Tibial nerve (tissue), 3 donors: ENCODE measurements around the gene FBXO44.

Experiments used
- CTCF ChIP-seq, 5 experiments: fragments of 200-600 bp in 3 of 5; fragments of 450-650 bp in 2 of 5; sonication (generic) in 3 of 5; IDR thresholded peaks; one replicate each; pipeline ENCODE4 v1.5.1; 2016 to 2019; ENCODE audit warnings: antibody characterized with exemption in 5 of 5, mild to moderate bottlenecking in 3 of 5, moderate library complexity in 2 of 5
- POLR2A ChIP-seq, 2 donors: fragments of 450-650 bp; IDR thresholded peaks; one replicate each; pipeline ENCODE4 v1.6.1; 2017; ENCODE audit warnings: antibody characterized with exemption in 2 of 2, mild to moderate bottlenecking in 2 of 2, moderate library complexity in 2 of 2

DNA sequence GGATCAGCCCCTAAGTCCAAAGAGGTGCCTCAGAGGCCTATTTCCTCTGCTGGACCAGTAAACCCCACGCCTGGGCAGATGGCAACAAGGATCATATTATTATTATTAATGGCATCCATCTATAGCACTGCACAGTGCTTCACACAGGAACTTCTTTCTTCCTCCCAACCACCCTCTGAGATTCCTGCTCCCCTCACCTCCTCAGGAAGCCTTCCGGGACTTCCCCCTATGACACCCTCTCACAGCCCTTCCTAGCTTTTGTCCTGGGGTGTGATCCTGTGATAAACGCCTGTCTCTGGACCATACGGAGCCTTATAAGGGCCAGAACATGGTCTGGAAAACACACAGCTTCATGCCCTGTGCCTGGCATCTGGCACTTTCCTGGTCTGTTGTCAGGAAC, 3.7 kb upstream of the FBXO44 start:
- TF ChIP-seq CTCF (IDR thresholded peaks at IDR 0.05) (no peak), POLR2A (IDR thresholded peaks at IDR 0.05) (no peak)
